ENCODE measurements around the gene HSPA9.

- no peak for TF ChIP-seq CTCF (IDR thresholded peaks at IDR 0.05)
- no peak for TF ChIP-seq POLR2A (IDR thresholded peaks at IDR 0.05)
Measured at GRCh38 chr5:138508958-138509357, 66.2 kb downstream of the HSPA9 start.
